ENCODE measurements around the gene TFPI.

DNA sequence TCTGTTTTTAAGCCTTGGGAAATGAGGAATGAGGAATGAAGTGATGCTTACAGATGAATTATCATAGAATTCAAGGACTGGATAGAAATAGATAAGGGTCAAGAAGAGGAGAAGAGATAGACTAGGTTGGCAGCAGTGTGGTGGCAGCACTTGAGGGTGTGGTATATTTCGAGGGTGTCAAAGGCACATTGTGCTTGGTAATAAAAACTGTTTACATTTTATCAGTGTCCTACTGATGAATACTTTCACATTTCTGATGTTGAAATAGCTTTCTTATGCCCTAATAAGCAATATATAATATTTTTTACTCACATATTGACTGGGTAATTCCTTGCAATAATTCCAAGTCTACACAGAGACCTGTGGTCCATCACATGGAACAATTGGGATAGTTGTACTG, 3.4 kb downstream of the TFPI start:
- TF ChIP-seq, protein P1, sequence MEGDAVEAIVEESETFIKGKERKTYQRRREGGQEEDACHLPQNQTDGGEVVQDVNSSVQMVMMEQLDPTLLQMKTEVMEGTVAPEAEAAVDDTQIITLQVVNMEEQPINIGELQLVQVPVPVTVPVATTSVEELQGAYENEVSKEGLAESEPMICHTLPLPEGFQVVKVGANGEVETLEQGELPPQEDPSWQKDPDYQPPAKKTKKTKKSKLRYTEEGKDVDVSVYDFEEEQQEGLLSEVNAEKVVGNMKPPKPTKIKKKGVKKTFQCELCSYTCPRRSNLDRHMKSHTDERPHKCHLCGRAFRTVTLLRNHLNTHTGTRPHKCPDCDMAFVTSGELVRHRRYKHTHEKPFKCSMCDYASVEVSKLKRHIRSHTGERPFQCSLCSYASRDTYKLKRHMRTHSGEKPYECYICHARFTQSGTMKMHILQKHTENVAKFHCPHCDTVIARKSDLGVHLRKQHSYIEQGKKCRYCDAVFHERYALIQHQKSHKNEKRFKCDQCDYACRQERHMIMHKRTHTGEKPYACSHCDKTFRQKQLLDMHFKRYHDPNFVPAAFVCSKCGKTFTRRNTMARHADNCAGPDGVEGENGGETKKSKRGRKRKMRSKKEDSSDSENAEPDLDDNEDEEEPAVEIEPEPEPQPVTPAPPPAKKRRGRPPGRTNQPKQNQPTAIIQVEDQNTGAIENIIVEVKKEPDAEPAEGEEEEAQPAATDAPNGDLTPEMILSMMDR (conservative IDR thresholded peaks at IDR 0.05 in 1 of 2, IDR thresholded peaks at IDR 0.05 in 1 of 2; ENCODE audit: low read depth in 1 of 2, low read length in 2 of 2): no peak
- no peak for TF ChIP-seq EZH2 (IDR thresholded peaks at IDR 0.05; ENCODE audit: low read length, missing control alignments)

All from fibroblast of lung (primary cell).